H9 (cell line): ENCODE results near the gene TEDDM1. TPM values are rescaled to one million over a fixed set of nuclear protein-coding genes. Genes with fewer than 3 reads are reported as not detected.

Experiments
- DNase-seq: peaks from one replicate; pipeline ENCODE4 v3.0.0-alpha.2; 2017
- H2AFZ ChIP-seq: one replicate; pipeline ENCODE4 v1.6.1; 2013; ENCODE audit warnings: mild to moderate bottlenecking, low read length, control low read depth, moderate library complexity
- H2AK5ac ChIP-seq: 2 replicates; pipeline ENCODE4 v1.6.1; 2013; ENCODE audit warnings: low read length, control low read depth, mixed read lengths; ENCODE audit not compliant: insufficient read length
- H2BK120ac ChIP-seq: one replicate; pipeline ENCODE4 v1.6.1; 2013; ENCODE audit warnings: low read depth, mild to moderate bottlenecking, low read length, control low read depth, inconsistent platforms; ENCODE audit not compliant: poor library complexity, severe bottlenecking
- H2BK12ac ChIP-seq: 2 replicates; pipeline ENCODE4 v1.6.1; 2013; ENCODE audit warnings: low read length, control low read depth, mixed read lengths, low read depth; ENCODE audit not compliant: insufficient read length
- H2BK15ac ChIP-seq: 2 replicates; pipeline ENCODE4 v1.6.1; 2013; ENCODE audit warnings: low read depth, low read length, control low read depth
- H2BK20ac ChIP-seq: one replicate; pipeline ENCODE4 v1.6.1; 2013; ENCODE audit warnings: low read depth, mild to moderate bottlenecking, low read length, control low read depth, inconsistent platforms; ENCODE audit not compliant: poor library complexity, severe bottlenecking
- H2BK5ac ChIP-seq: 2 replicates; pipeline ENCODE4 v1.6.1; 2013; ENCODE audit warnings: low read length, control low read depth, mixed read lengths; ENCODE audit not compliant: insufficient read length
- H3K14ac ChIP-seq: 2 replicates; pipeline ENCODE4 v1.6.1; 2013; ENCODE audit warnings: low read length, control low read depth; ENCODE audit not compliant: insufficient read depth
- H3K18ac ChIP-seq: 2 replicates; pipeline ENCODE4 v1.6.1; 2013; ENCODE audit warnings: low read depth, mild to moderate bottlenecking, mixed read lengths, low read length, control low read depth; ENCODE audit not compliant: insufficient read length
- H3K23ac ChIP-seq: 2 replicates; pipeline ENCODE4 v1.6.1; 2013; ENCODE audit warnings: low read length, control low read depth, mixed read lengths, low read depth; ENCODE audit not compliant: insufficient read length
- H3K23me2 ChIP-seq: 2 replicates; pipeline ENCODE4 v1.6.1; 2013; ENCODE audit warnings: low read depth, mild to moderate bottlenecking, mixed read lengths, low read length, control low read depth; ENCODE audit not compliant: insufficient read length, poor library complexity, severe bottlenecking
- H3K27ac ChIP-seq: 2 replicates; pipeline ENCODE4 v1.5.1; 2013; ENCODE audit warnings: low read length, control low read depth, mixed read lengths, low read depth; ENCODE audit not compliant: insufficient read length
- H3K27me3 ChIP-seq: 2 replicates; pipeline ENCODE4 v1.6.1; 2013; ENCODE audit warnings: low read length, control low read depth, inconsistent platforms; ENCODE audit not compliant: insufficient read depth
- H3K4ac ChIP-seq: 2 replicates; pipeline ENCODE4 v1.6.1; 2013; ENCODE audit warnings: low read depth, mild to moderate bottlenecking, control low read depth, inconsistent platforms, low read length, moderate library complexity
- H3K4me1 ChIP-seq: 2 replicates; pipeline ENCODE4 v1.6.1; 2013; ENCODE audit warnings: low read length, control low read depth, inconsistent platforms; ENCODE audit not compliant: insufficient read depth
- H3K4me2 ChIP-seq: 2 replicates; pipeline ENCODE4 v1.6.1; 2013; ENCODE audit warnings: low read length, control low read depth, mixed read lengths; ENCODE audit not compliant: insufficient read length, insufficient read depth
- H3K56ac ChIP-seq: 2 replicates; pipeline ENCODE4 v1.6.1; 2013; ENCODE audit warnings: low read depth, mild to moderate bottlenecking, mixed read lengths, low read length, control low read depth; ENCODE audit not compliant: insufficient read length
- H3K79me1 ChIP-seq: 2 replicates; pipeline ENCODE4 v1.6.1; 2013; ENCODE audit warnings: low read depth, mild to moderate bottlenecking, moderate library complexity, low read length, control low read depth, inconsistent platforms; ENCODE audit not compliant: insufficient read depth, poor library complexity, severe bottlenecking
- H3K79me2 ChIP-seq: 2 replicates; pipeline ENCODE4 v1.6.1; 2013; ENCODE audit warnings: low read length, control low read depth, inconsistent platforms; ENCODE audit not compliant: insufficient read depth
- H3K9ac ChIP-seq: 2 replicates; pipeline ENCODE4 v1.6.1; 2013; ENCODE audit warnings: low read length, control low read depth, mixed read lengths; ENCODE audit not compliant: insufficient read length; ENCODE audit errors: extremely low read depth
- H3K9me3 ChIP-seq: one replicate; pipeline ENCODE4 v1.6.1; 2013; ENCODE audit warnings: low read depth, low read length, inconsistent platforms; ENCODE audit not compliant: control insufficient read depth
- H3T11ph ChIP-seq: one replicate; pipeline ENCODE4 v1.6.1; 2013; ENCODE audit warnings: mild to moderate bottlenecking, low read length, control low read depth, inconsistent platforms
- H4K20me1 ChIP-seq: one replicate; pipeline ENCODE4 v1.6.1; 2013; ENCODE audit not compliant: control insufficient read depth, insufficient read length, insufficient read depth
- H4K5ac ChIP-seq: 2 replicates; pipeline ENCODE4 v1.6.1; 2013; ENCODE audit warnings: low read depth, mild to moderate bottlenecking, mixed read lengths, low read length, control low read depth; ENCODE audit not compliant: insufficient read length
- H4K8ac ChIP-seq: replicated peaks from 2 replicates; pipeline ENCODE4 v1.6.1; 2013; ENCODE audit warnings: low read length, control low read depth, mixed read lengths, low read depth; ENCODE audit not compliant: insufficient read length
- H4K91ac ChIP-seq: 2 replicates; pipeline ENCODE4 v1.6.1; 2013; ENCODE audit warnings: low read depth, mild to moderate bottlenecking, moderate library complexity, mixed read lengths, low read length, control low read depth; ENCODE audit not compliant: insufficient read length
- H3K27ac Mint-ChIP-seq, 3 experiments: 2 replicates in 2 of 3; 3 replicates in 1 of 3; pipeline ENCODE4 v1.8.0; 2020 to 2021; ENCODE audit warnings: mixed read lengths in 3 of 3, mild to moderate bottlenecking in 1 of 3, moderate library complexity in 1 of 3
- H3K27me3 Mint-ChIP-seq: 2 replicates; pipeline ENCODE4 v1.8.0; 2021; ENCODE audit warnings: low read depth, mild to moderate bottlenecking, moderate library complexity, mixed read lengths
- H3K36me3 Mint-ChIP-seq, 3 experiments: 2 replicates in 2 of 3; 3 replicates in 1 of 3; pipeline ENCODE4 v1.8.0; 2020 to 2021; ENCODE audit warnings: low read depth in 3 of 3, mixed read lengths in 3 of 3; ENCODE audit not compliant: insufficient read depth in 1 of 3
- H3K4me1 Mint-ChIP-seq, 2 experiments: 2 replicates each; pipeline ENCODE4 v1.8.0; 2020; ENCODE audit warnings: mixed read lengths in 2 of 2
- H3K4me3 Mint-ChIP-seq, 2 experiments: 2 replicates in 1 of 2; 3 replicates in 1 of 2; pipeline ENCODE4 v1.8.0; 2020 to 2021; ENCODE audit warnings: mild to moderate bottlenecking in 2 of 2, mixed read lengths in 2 of 2, moderate library complexity in 1 of 2
- H3K9me3 Mint-ChIP-seq, 2 experiments: 2 replicates in 1 of 2; 3 replicates in 1 of 2; pipeline ENCODE4 v1.8.0; 2020; ENCODE audit warnings: mild to moderate bottlenecking in 2 of 2, mixed read lengths in 2 of 2, moderate library complexity in 1 of 2
- CTCF ChIP-seq: fragments of 200-600 bp; sonication (generic); conservative IDR thresholded peaks from 3 replicates; pipeline ENCODE4 v1.8.0; 2021; ENCODE audit warnings: antibody characterized with exemption, mild to moderate bottlenecking
- WGBS: extraction: QIAGEN DNeasy Blood & Tissue Kit; methylation state at CpG from one replicate; pipeline ENCODE4 v1.1.7; 2013; ENCODE audit warnings: missing lambda C conversion rate, low lambda C conversion rate, mixed read lengths; ENCODE audit not compliant: insufficient read length; ENCODE audit errors: extremely low coverage; 5-methylcytosine and 5-hydroxymethylcytosine counted together
- total RNA-seq: library from RNA; stranded (reverse); gene quantifications from 2 replicates; pipeline ENCODE4 v1.2.1, GENCODE V29; 2021

TEDDM1 gene
- total RNA-seq, 1 experiment from 2014 or later = not detected

- H3T11ph ChIP-seq = no peak overlapping the region
- no peak overlapping the region for H3K23ac ChIP-seq
- no peak overlapping the region for H2AK5ac ChIP-seq
- no peaks in the 10 kb centered on the region for H3K79me1 ChIP-seq
- no peaks in the 10 kb centered on the region for H3K79me2 ChIP-seq
- no peak overlapping the region for H3K4ac ChIP-seq
- no peak overlapping the region for H2BK15ac ChIP-seq
- H3K23me2 ChIP-seq = no peaks in the 10 kb centered on the region
- no peak overlapping the region for H4K91ac ChIP-seq
- H4K20me1 ChIP-seq = no peaks in the 10 kb centered on the region
- no peak overlapping the region for H2AFZ ChIP-seq
- H3K9me3 ChIP-seq = no peaks in the 10 kb centered on the region
- no peak overlapping the region for H4K5ac ChIP-seq
- Mint-ChIP-seq H3K4me3 (no peak overlapping the region), H3K27ac (no peak overlapping the region), H3K4me1 (peaks cover 5 to 12% of the 10 kb centered on the region in 2 experiments), H3K27me3 (no peaks in the 10 kb centered on the region), H3K36me3 (no peaks in the 10 kb centered on the region), H3K9me3 (no peaks in the 10 kb centered on the region)
- H2BK5ac ChIP-seq = no peak overlapping the region
- H3K18ac ChIP-seq = no peak overlapping the region
- H3K14ac ChIP-seq = no peak overlapping the region
- no peaks in the 10 kb centered on the region for H3K27me3 ChIP-seq
- no peak overlapping the region for H2BK12ac ChIP-seq
- H3K9ac ChIP-seq = no peak overlapping the region
- no peak overlapping the region for H3K56ac ChIP-seq
- H3K4me1 ChIP-seq = no peaks in the 10 kb centered on the region
- WGBS = no CpG with 5 or more reads among the region's 2 CpGs
- no peak overlapping the region for H2BK20ac ChIP-seq
- H3K4me2 ChIP-seq = no peak overlapping the region
- DNase-seq = no peak
- no peak overlapping the region for H4K8ac ChIP-seq
- no peak for TF ChIP-seq CTCF
- no peak overlapping the region for H3K27ac ChIP-seq
- H2BK120ac ChIP-seq = no peak overlapping the region
Measured at GRCh38 chr1:182350839-182351238, 49.6 kb downstream of the TEDDM1 start.
